ENCODE measurements around the gene GNB1L. TPM values are rescaled to one million over a fixed set of nuclear protein-coding genes. Genes with fewer than 3 reads are reported as not detected.

GNB1L gene
- total and polyA plus RNA-seq, 4 donors: 4.5 to 9.3 (median 6.7) TPM

GRCh38 chr22:19877626-19878339, 23.1 kb upstream of the GNB1L start:
- 94 to 96% methylated on average over 20 of the region's 20 CpGs for WGBS, 2 donors
- no peak overlapping the region for H3K9ac ChIP-seq (ENCODE audit: insufficient read depth in 1 of 2, low read length in 2 of 2)
- peaks cover 0 to 32% (median 4%) of the 10 kb centered on the region in 5 donors for H3K4me1 ChIP-seq (ENCODE audit: control insufficient read depth in 5 of 5, insufficient read depth in 5 of 5, low read length in 5 of 5)
- no peak overlapping the region for H3K27ac ChIP-seq (ENCODE audit: low read depth in 1 of 2, low read length in 1 of 2)
- H3K9me3 ChIP-seq (ENCODE audit: control insufficient read depth in 4 of 4, insufficient read depth in 3 of 4, low read length in 3 of 4): no peaks in the 10 kb centered on the region
- H3K4me3 ChIP-seq: no peak overlapping the region
- ATAC-seq (ENCODE audit: insufficient read depth, low FRiP score) (no peak), DNase-seq (peak in 1 of 3 donors; percentile 10)
- TF ChIP-seq, protein P1, sequence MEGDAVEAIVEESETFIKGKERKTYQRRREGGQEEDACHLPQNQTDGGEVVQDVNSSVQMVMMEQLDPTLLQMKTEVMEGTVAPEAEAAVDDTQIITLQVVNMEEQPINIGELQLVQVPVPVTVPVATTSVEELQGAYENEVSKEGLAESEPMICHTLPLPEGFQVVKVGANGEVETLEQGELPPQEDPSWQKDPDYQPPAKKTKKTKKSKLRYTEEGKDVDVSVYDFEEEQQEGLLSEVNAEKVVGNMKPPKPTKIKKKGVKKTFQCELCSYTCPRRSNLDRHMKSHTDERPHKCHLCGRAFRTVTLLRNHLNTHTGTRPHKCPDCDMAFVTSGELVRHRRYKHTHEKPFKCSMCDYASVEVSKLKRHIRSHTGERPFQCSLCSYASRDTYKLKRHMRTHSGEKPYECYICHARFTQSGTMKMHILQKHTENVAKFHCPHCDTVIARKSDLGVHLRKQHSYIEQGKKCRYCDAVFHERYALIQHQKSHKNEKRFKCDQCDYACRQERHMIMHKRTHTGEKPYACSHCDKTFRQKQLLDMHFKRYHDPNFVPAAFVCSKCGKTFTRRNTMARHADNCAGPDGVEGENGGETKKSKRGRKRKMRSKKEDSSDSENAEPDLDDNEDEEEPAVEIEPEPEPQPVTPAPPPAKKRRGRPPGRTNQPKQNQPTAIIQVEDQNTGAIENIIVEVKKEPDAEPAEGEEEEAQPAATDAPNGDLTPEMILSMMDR (IDR thresholded peaks at IDR 0.05; ENCODE audit: control extremely low read depth, extremely low read depth): no peak
- H3K36me3 ChIP-seq (ENCODE audit: control insufficient read depth in 4 of 4, insufficient read depth in 4 of 4, low read length in 4 of 4): peaks cover 0 to 3% (median 0%) of the 10 kb centered on the region in 4 donors
- H3K27me3 ChIP-seq (ENCODE audit: control insufficient read depth in 3 of 3, insufficient read depth in 3 of 3, low read length in 2 of 3): no peaks in the 10 kb centered on the region

- H3K4me1 ChIP-seq (ENCODE audit: control insufficient read depth in 5 of 5, insufficient read depth in 5 of 5, low read length in 5 of 5): peaks cover 0 to 32% (median 4%) of the 10 kb centered on the region in 5 donors
- WGBS, 2 donors: 91 to 95% methylated on average over 17 to 18 of the region's 18 CpGs
- peak in 1 of 3 donors; percentile 11 for DNase-seq
Measured at GRCh38 chr22:19876941-19877625, 22.4 kb upstream of the GNB1L start.

DNA sequence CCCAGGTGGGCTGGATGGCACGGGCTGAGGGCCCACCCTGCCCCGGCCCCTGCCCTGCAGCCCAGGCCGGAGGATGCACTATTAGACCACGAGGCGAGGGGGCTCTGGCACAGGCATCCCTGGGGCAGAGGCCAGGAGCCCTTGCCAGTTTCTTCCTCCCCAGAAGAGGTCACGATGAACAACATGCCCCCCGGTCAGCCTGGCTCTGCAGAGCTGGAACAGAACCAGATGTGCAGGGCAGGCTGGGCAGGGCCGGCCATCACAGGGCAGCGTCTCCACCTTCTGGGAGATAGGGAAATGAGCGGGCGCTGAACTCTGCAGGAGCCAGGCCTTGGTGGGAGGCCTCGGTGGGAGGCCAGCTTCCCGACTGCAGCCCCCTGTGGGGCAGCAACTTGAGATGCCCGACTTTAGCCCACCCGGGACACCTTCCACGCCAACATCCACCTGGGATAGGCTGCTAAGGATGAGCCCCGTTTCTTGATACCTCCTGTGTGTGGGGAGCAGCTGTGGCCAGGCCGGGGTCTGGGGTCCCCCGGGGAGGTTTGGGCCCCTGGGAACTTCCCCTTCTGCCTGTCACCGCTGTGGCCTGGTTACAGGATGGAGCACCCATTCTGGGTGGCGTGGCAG, 21.8 kb upstream of the GNB1L start:
- Histone ChIP-seq H3K27me3 (ENCODE audit: control insufficient read depth in 3 of 3, insufficient read depth in 3 of 3, low read length in 2 of 3) (no peaks in the 10 kb centered on the region), H3K4me3 (no peak overlapping the region), H3K27ac (ENCODE audit: low read depth in 1 of 2, low read length in 1 of 2) (peak overlapping the region in 1 of 2 donors; percentile 21), H3K4me1 (ENCODE audit: control insufficient read depth in 5 of 5, insufficient read depth in 5 of 5, low read length in 5 of 5) (peaks cover 0 to 26% (median 4%) of the 10 kb centered on the region in 5 donors), H3K9me3 (ENCODE audit: control insufficient read depth in 4 of 4, insufficient read depth in 3 of 4, low read length in 3 of 4) (no peaks in the 10 kb centered on the region), H3K36me3 (ENCODE audit: control insufficient read depth in 4 of 4, insufficient read depth in 4 of 4, low read length in 4 of 4) (peaks cover 0 to 3% (median 0%) of the 10 kb centered on the region in 4 donors), H3K9ac (ENCODE audit: insufficient read depth in 1 of 2, low read length in 2 of 2) (no peak overlapping the region)
- TF ChIP-seq, protein P1 (IDR thresholded peaks at IDR 0.05; ENCODE audit: control extremely low read depth, extremely low read depth): no peak
- DNase-seq: no peak
- ATAC-seq (ENCODE audit: insufficient read depth, low FRiP score): no peak
- 76 to 82% methylated on average over 21 of the region's 21 CpGs for WGBS, 2 donors

More at GRCh38 chr22:19876941-19877625, 22.4 kb upstream of the GNB1L start:
- Histone ChIP-seq H3K27me3 (ENCODE audit: control insufficient read depth in 3 of 3, insufficient read depth in 3 of 3, low read length in 2 of 3) (no peaks in the 10 kb centered on the region), H3K36me3 (ENCODE audit: control insufficient read depth in 4 of 4, insufficient read depth in 4 of 4, low read length in 4 of 4) (peaks cover 0 to 3% (median 0%) of the 10 kb centered on the region in 4 donors), H3K4me3 (no peak overlapping the region), H3K9me3 (ENCODE audit: control insufficient read depth in 4 of 4, insufficient read depth in 3 of 4, low read length in 3 of 4) (no peaks in the 10 kb centered on the region), H3K27ac (ENCODE audit: low read depth in 1 of 2, low read length in 1 of 2) (no peak overlapping the region), H3K9ac (ENCODE audit: insufficient read depth in 1 of 2, low read length in 2 of 2) (no peak overlapping the region)
- TF ChIP-seq, protein P1 (IDR thresholded peaks at IDR 0.05; ENCODE audit: control extremely low read depth, extremely low read depth): no peak
- no peak for ATAC-seq (ENCODE audit: insufficient read depth, low FRiP score)
